ENCODE data around the gene TMEM218. TPM values are rescaled to one million over a fixed set of nuclear protein-coding genes. Genes with fewer than 3 reads are reported as not detected.
"Not testable (repeated sequence)": the region's sequence is repeated elsewhere in the genome, so short reads cannot be mapped to it uniquely, and the experiment has no call there.

TMEM218 gene
- total RNA-seq, 2 experiments from 2014 or later, result 12.8 to 14.8 TPM

GRCh38 chr11:125056931-125057692 lies 54.3 kb downstream of the TMEM218 start:
- no peak overlapping the region for H3K27ac Mint-ChIP-seq
- intact Hi-C loops (cut with micrococcal nuclease), result no loop called here
- DNase-seq, result no peak
- H3K9me3 Mint-ChIP-seq, result peaks cover 4% of the 10 kb centered on the region
- no peak overlapping the region for H3K4me3 Mint-ChIP-seq
- H3K4me1 Mint-ChIP-seq (ENCODE audit: low read depth), result no peaks in the 10 kb centered on the region
- no peaks in the 10 kb centered on the region for H3K36me3 Mint-ChIP-seq
- ChIA-PET CTCF (no interaction called here), POLR2A (no interaction called here)
- no peaks in the 10 kb centered on the region for H3K27me3 Mint-ChIP-seq

GRCh38 chr11:125056111-125056510 lies 55.3 kb downstream of the TMEM218 start:
- intact Hi-C loops (cut with micrococcal nuclease); CTCF ChIA-PET; H3K4me3 Mint-ChIP-seq; H3K36me3 Mint-ChIP-seq; H3K27me3 Mint-ChIP-seq; POLR2A ChIA-PET; H3K9me3 Mint-ChIP-seq; DNase-seq; H3K27ac Mint-ChIP-seq; H3K4me1 Mint-ChIP-seq (ENCODE audit: low read depth): not testable (repeated sequence)

- Mint-ChIP-seq H3K27me3 (no peaks in the 10 kb centered on the region), H3K36me3 (no peaks in the 10 kb centered on the region), H3K27ac (no peak overlapping the region), H3K9me3 (peaks cover 4% of the 10 kb centered on the region), H3K4me1 (ENCODE audit: low read depth) (no peaks in the 10 kb centered on the region), H3K4me3 (no peak overlapping the region)
- CTCF ChIA-PET, result interaction anchor here (0.6 kb wide), 1 partner anchor 85 kb away, joined by 3 read pairs; no protein-coding TSS in a partner anchor
- DNase-seq, result no peak
- intact Hi-C loops (cut with micrococcal nuclease), result no loop called here
- POLR2A ChIA-PET, result no interaction called here
Observed at GRCh38 chr11:125055107-125055715, 56.2 kb downstream of the TMEM218 start.

GRCh38 chr11:125053167-125053566 lies 58.3 kb downstream of the TMEM218 start:
- Mint-ChIP-seq H3K27me3 (no peaks in the 10 kb centered on the region), H3K4me3 (no peak overlapping the region), H3K4me1 (ENCODE audit: low read depth) (no peaks in the 10 kb centered on the region), H3K9me3 (peaks cover 4% of the 10 kb centered on the region), H3K36me3 (no peaks in the 10 kb centered on the region), H3K27ac (no peak overlapping the region)
- no peak for DNase-seq
- CTCF ChIA-PET, result no interaction called here
- POLR2A ChIA-PET, result no interaction called here
- intact Hi-C loops (cut with micrococcal nuclease), result no loop called here

DNA sequence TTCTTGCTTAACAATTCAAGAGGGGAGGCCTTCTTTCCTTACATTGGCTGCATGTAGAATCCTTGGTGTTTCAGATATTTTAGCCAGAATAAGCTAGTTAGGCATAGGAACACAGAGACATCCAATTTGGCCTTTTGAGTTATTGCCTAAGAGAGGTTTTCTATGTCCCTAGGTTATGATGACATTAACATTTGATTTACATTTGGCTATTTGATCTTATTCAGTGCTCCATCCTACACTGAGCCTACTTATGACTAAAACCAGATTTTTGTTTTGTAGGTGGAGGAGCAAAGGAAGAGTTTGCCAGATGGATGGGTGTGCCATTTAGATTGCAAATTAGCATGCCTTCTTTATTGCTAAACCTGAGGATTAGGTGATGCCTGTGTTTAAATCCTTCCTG lies 59.4 kb downstream of the TMEM218 start:
- Mint-ChIP-seq H3K4me3 (no peak overlapping the region), H3K27ac (no peak overlapping the region), H3K4me1 (ENCODE audit: low read depth) (no peaks in the 10 kb centered on the region), H3K27me3 (no peaks in the 10 kb centered on the region), H3K36me3 (no peaks in the 10 kb centered on the region), H3K9me3 (peaks cover 4% of the 10 kb centered on the region)
- POLR2A ChIA-PET, result no interaction called here
- intact Hi-C loops (cut with micrococcal nuclease), result no loop called here
- DNase-seq, result no peak
- CTCF ChIA-PET, result no interaction called here

DNA sequence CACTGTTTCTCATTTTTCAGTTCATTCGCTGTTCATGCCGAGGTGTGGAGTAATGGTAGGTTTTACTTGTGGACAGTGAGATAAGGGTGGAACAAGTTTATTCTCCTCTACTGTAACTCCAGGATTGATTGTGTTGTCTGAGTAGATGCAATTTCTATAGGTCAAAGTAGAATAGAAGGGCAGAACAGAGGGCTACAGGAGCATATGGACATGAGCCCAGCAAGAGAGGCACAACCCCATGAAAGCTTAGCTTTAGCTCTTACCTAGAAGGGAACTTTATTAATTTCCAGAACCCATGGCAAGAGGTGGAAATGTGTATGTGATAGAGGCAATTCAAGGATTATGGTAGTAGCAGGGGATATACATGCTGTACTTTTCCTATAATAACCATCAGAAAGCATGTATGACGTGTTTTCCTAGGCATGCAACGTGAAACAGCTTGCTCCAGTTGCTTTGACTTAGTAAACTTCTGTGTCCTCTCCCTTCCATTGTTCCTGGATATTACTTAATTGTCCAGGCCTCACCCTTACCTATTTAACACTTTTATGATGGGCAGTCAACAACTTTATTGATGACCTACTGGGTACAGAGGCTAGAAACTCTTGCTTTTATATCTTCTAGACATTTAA lies 62.1 kb downstream of the TMEM218 start:
- no peaks in the 10 kb centered on the region for H3K36me3 Mint-ChIP-seq
- no peak overlapping the region for H3K4me3 Mint-ChIP-seq
- intact Hi-C loops (cut with micrococcal nuclease), result no loop called here
- DNase-seq, result no peak
- H3K27ac Mint-ChIP-seq, result no peak overlapping the region
- no peaks in the 10 kb centered on the region for H3K4me1 Mint-ChIP-seq (ENCODE audit: low read depth)
- ChIA-PET CTCF (no interaction called here), POLR2A (no interaction called here)
- no peaks in the 10 kb centered on the region for H3K9me3 Mint-ChIP-seq
- no peaks in the 10 kb centered on the region for H3K27me3 Mint-ChIP-seq

Other genes with a start within 250 kb of the TMEM218 start
- 10 to 100 TPM in 1 of 2 experiments, 1 to 10 TPM in 1; 9.0 to 10.4 TPM for gene ROBO3, start 246.2 kb downstream of the TMEM218 start, total RNA-seq
- gene ROBO4, start 213.8 kb downstream of the TMEM218 start, total RNA-seq, result not detected
- gene HEPN1, start 192.4 kb downstream of the TMEM218 start, total RNA-seq, result not detected
- not detected for gene HEPACAM, start 175.6 kb downstream of the TMEM218 start, total RNA-seq
- gene CCDC15, start 157.4 kb downstream of the TMEM218 start, total RNA-seq, result 1 to 10 TPM; 5.6 to 6.4 TPM
- under 1 TPM; 0.46 to 0.93 TPM for gene SLC37A2, start 48.3 kb downstream of the TMEM218 start, total RNA-seq
- gene PKNOX2, start 53.1 kb upstream of the TMEM218 start, total RNA-seq, result not detected

All from activated CD4-positive, alpha-beta memory T cell treated with anti-CD3 and anti-CD28 coated beads for 36 hours (primary cell).